ENCODE results near the gene GALNT14. TPM values are rescaled to one million over a fixed set of nuclear protein-coding genes. Genes with fewer than 3 reads are reported as not detected.

GALNT14 gene
- total RNA-seq, 1 experiment from 2014 or later: 6.0 TPM

DNA sequence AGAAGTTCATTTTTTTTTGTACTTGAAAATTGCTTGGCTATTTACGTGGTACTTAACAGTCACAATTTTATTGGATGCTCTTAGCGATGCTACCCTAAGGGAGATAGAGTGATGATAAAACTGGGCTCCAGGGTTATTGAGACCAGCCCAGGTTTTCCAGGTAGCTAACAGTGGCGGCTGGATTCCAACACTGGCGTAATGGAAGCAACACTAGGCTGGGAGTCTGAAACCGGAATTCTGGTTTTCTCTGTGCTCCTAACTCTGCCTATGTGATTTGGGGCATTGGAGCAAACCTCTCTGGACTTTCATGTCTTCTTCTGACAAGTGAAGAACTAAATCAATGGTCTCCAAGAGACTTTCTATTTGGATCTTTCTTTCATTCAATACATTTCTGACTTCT, 9.4 kb upstream of the GALNT14 start:
- Mint-ChIP-seq H3K4me1 (peaks cover 11% of the 10 kb centered on the region), H3K27ac (no peak overlapping the region), H3K27me3 (ENCODE audit: low read depth) (no peaks in the 10 kb centered on the region; the same call in 1 of the 2 replicates), H3K36me3 (no peaks in the 10 kb centered on the region), H3K9me3 (no peaks in the 10 kb centered on the region), H3K4me3 (no peak overlapping the region)
- ATAC-seq: no peak
- TF ChIP-seq, protein P1, sequence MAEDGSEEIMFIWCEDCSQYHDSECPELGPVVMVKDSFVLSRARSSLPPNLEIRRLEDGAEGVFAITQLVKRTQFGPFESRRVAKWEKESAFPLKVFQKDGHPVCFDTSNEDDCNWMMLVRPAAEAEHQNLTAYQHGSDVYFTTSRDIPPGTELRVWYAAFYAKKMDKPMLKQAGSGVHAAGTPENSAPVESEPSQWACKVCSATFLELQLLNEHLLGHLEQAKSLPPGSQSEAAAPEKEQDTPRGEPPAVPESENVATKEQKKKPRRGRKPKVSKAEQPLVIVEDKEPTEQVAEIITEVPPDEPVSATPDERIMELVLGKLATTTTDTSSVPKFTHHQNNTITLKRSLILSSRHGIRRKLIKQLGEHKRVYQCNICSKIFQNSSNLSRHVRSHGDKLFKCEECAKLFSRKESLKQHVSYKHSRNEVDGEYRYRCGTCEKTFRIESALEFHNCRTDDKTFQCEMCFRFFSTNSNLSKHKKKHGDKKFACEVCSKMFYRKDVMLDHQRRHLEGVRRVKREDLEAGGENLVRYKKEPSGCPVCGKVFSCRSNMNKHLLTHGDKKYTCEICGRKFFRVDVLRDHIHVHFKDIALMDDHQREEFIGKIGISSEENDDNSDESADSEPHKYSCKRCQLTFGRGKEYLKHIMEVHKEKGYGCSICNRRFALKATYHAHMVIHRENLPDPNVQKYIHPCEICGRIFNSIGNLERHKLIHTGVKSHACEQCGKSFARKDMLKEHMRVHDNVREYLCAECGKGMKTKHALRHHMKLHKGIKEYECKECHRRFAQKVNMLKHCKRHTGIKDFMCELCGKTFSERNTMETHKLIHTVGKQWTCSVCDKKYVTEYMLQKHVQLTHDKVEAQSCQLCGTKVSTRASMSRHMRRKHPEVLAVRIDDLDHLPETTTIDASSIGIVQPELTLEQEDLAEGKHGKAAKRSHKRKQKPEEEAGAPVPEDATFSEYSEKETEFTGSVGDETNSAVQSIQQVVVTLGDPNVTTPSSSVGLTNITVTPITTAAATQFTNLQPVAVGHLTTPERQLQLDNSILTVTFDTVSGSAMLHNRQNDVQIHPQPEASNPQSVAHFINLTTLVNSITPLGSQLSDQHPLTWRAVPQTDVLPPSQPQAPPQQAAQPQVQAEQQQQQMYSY (CRISPR knock-in tag; IDR thresholded peaks at IDR 0.05): peak; percentile 69
- TF ChIP-seq SMAD4 (CRISPR knock-in tag; IDR thresholded peaks at IDR 0.05): no peak
- ChIA-PET CTCF (interaction anchor here (1.0 to 1.4 kb wide), 2 partner anchors 22 to 436 kb away, joined by 3 to 5 read pairs; no protein-coding TSS in a partner anchor), POLR2A (no interaction called here)
- no peak for DNase-seq (ENCODE audit: low spot score)

DNA sequence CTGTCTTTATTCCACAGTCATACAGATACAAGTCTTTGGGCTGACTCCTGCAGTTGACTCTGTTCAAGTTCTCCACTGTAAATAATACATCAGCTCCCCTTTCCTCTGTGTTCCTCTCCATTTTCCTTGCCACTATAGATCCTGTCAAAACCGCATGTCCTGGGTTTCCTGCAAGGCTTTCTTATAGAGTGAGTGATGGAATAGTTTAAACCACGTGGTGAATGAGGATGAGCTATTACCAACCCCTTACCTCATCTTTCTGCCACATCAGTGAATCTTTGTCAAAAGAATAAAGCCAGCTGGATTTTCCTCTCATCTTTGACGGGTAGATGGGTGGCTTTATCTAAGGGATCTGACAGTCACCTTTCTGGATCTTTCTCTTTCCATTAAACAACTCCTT, 3.9 kb upstream of the GALNT14 start:
- H3K36me3 Mint-ChIP-seq: no peaks in the 10 kb centered on the region
- ChIA-PET CTCF (interaction anchor here (1.3 to 1.7 kb wide), 2 partner anchors 10 to 430 kb away, joined by 5 read pairs; no protein-coding TSS in a partner anchor), POLR2A (no interaction called here)
- ATAC-seq: no peak
- no peaks in the 10 kb centered on the region for H3K9me3 Mint-ChIP-seq
- no peak for DNase-seq (ENCODE audit: low spot score)
- H3K4me3 Mint-ChIP-seq: no peak overlapping the region
- H3K27me3 Mint-ChIP-seq (ENCODE audit: low read depth): peaks cover 49% of the 10 kb centered on the region
- TF ChIP-seq, protein P2, sequence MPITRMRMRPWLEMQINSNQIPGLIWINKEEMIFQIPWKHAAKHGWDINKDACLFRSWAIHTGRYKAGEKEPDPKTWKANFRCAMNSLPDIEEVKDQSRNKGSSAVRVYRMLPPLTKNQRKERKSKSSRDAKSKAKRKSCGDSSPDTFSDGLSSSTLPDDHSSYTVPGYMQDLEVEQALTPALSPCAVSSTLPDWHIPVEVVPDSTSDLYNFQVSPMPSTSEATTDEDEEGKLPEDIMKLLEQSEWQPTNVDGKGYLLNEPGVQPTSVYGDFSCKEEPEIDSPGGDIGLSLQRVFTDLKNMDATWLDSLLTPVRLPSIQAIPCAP (CRISPR knock-in tag; IDR thresholded peaks at IDR 0.05): no peak
- TF ChIP-seq ZNF416 (CRISPR knock-in tag; IDR thresholded peaks at IDR 0.05): no peak
- no peak for TF ChIP-seq GTF2I (CRISPR knock-in tag; conservative IDR thresholded peaks at IDR 0.05)
- TF ChIP-seq, protein P3, sequence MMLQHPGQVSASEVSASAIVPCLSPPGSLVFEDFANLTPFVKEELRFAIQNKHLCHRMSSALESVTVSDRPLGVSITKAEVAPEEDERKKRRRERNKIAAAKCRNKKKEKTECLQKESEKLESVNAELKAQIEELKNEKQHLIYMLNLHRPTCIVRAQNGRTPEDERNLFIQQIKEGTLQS (CRISPR knock-in tag; conservative IDR thresholded peaks at IDR 0.05): no peak
- no peak for TF ChIP-seq ZNF423 (CRISPR knock-in tag; IDR thresholded peaks at IDR 0.05)
- TF ChIP-seq, protein P4, sequence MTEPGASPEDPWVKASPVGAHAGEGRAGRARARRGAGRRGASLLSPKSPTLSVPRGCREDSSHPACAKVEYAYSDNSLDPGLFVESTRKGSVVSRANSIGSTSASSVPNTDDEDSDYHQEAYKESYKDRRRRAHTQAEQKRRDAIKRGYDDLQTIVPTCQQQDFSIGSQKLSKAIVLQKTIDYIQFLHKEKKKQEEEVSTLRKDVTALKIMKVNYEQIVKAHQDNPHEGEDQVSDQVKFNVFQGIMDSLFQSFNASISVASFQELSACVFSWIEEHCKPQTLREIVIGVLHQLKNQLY (CRISPR knock-in tag; IDR thresholded peaks at IDR 0.05): no peak
- no peak for TF ChIP-seq ZNF121 (CRISPR knock-in tag; IDR thresholded peaks at IDR 0.05)
- TF ChIP-seq, protein P5, sequence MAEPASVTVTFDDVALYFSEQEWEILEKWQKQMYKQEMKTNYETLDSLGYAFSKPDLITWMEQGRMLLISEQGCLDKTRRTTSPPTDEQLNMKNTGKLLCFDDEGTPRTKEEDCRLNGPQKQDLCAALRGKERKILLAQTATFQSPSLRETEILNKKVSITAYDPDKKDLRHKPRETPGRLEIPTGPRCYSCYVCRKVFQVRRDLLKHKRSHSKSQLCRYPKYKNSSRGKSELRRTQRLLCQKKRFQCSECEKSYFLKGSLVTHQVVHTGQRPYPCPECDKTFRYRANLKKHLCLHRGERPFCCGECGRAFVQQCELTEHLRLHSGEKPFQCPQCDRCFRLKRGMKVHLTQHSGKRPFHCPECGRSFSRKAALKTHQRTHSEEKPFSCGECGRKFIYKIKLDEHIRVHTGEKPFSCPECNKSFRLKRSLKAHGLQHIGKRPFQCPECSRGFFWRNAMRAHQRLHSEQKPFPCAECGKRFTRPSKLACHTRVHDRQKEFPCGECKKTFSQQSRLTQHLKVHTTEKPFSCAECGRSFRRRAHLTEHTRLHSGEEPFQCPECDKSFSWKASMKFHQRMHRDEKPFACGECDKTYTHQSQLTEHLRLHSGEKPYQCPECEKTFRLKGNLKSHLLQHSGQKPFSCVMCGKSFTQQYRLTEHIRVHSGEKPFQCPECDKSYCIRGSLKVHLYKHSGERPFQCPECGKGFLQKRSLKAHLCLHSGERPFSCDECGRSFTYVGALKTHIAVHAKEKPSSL (CRISPR knock-in tag; conservative IDR thresholded peaks at IDR 0.05): no peak
- TF ChIP-seq ZNF396 (CRISPR knock-in tag; IDR thresholded peaks at IDR 0.05; ENCODE audit: borderline replicate concordance): no peak
- no peak for TF ChIP-seq NR1H2 (CRISPR knock-in tag; IDR thresholded peaks at IDR 0.05)
- TF ChIP-seq, protein P6, sequence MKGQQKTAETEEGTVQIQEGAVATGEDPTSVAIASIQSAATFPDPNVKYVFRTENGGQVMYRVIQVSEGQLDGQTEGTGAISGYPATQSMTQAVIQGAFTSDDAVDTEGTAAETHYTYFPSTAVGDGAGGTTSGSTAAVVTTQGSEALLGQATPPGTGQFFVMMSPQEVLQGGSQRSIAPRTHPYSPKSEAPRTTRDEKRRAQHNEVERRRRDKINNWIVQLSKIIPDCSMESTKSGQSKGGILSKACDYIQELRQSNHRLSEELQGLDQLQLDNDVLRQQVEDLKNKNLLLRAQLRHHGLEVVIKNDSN (CRISPR knock-in tag; IDR thresholded peaks at IDR 0.05): no peak
- TF ChIP-seq, protein P7, sequence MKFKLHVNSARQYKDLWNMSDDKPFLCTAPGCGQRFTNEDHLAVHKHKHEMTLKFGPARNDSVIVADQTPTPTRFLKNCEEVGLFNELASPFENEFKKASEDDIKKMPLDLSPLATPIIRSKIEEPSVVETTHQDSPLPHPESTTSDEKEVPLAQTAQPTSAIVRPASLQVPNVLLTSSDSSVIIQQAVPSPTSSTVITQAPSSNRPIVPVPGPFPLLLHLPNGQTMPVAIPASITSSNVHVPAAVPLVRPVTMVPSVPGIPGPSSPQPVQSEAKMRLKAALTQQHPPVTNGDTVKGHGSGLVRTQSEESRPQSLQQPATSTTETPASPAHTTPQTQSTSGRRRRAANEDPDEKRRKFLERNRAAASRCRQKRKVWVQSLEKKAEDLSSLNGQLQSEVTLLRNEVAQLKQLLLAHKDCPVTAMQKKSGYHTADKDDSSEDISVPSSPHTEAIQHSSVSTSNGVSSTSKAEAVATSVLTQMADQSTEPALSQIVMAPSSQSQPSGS (CRISPR knock-in tag; IDR thresholded peaks at IDR 0.05; ENCODE audit: borderline replicate concordance, low read depth): no peak
- TF ChIP-seq, protein P8, sequence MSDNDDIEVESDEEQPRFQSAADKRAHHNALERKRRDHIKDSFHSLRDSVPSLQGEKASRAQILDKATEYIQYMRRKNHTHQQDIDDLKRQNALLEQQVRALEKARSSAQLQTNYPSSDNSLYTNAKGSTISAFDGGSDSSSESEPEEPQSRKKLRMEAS (CRISPR knock-in tag; IDR thresholded peaks at IDR 0.05): no peak
- TF ChIP-seq, protein P9, sequence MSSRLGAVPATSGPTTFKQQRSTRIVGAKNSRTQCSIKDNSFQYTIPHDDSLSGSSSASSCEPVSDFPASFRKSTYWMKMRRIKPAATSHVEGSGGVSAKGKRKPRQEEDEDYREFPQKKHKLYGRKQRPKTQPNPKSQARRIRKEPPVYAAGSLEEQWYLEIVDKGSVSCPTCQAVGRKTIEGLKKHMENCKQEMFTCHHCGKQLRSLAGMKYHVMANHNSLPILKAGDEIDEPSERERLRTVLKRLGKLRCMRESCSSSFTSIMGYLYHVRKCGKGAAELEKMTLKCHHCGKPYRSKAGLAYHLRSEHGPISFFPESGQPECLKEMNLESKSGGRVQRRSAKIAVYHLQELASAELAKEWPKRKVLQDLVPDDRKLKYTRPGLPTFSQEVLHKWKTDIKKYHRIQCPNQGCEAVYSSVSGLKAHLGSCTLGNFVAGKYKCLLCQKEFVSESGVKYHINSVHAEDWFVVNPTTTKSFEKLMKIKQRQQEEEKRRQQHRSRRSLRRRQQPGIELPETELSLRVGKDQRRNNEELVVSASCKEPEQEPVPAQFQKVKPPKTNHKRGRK (CRISPR knock-in tag; IDR thresholded peaks at IDR 0.05; ENCODE audit: borderline replicate concordance): no peak
- no peak overlapping the region for H3K27ac Mint-ChIP-seq
- peaks cover 17% of the 10 kb centered on the region for H3K4me1 Mint-ChIP-seq
